ENCODE results near the gene C8B.

Gene C8B

DNA sequence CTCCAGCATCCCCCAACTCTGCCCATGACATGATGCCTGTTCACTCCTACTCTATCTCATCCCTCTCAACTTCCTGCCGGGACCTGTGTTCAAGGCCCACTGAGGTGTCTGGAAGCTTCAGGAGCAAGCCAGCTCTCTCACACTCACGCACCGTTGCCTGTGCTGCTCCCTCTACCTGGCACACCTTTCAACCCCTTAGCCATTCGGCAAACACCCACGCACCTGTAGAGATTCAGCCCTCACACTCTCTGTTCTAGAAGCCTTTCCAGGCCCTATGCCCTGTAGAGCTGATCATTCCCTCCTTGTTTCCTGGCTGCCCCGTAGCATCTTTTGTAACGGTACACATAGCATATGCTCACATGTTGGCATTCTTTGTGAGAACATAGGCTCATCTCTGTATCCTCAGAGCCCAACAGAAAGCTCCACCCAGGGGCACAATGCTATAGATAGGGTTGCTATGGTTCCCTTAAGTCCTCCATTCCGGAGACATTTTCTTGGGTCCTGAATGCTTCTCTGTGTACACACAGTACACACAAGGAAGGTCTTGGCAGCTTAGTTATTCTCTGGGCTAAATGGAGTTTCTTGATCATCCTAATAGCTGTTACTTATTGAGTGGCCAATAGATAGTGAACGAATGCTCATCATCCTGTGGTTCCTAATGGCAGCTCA lies 1.3 kb downstream of the C8B start:
- H3K4me3 ChIP-seq (ENCODE audit: insufficient read depth, low read length, poor library complexity, severe bottlenecking): no peak overlapping the region
- TF ChIP-seq EZH2phosphoT487 (conservative IDR thresholded peaks at IDR 0.05; ENCODE audit: low read length): no peak
- no peak for TF ChIP-seq CTCF (IDR thresholded peaks at IDR 0.05; ENCODE audit: insufficient read depth, low read length, poor library complexity, severe bottlenecking)
- H3K27ac ChIP-seq (ENCODE audit: low read depth, low read length): no peak overlapping the region
- H3F3A ChIP-seq (ENCODE audit: insufficient read depth): no peaks in the 10 kb centered on the region
- H3K9me3 ChIP-seq (ENCODE audit: insufficient read depth, low read length): no peaks in the 10 kb centered on the region
- no peaks in the 10 kb centered on the region for H4K20me1 ChIP-seq (ENCODE audit: low read depth, low read length)
- no peak overlapping the region for H2AFZ ChIP-seq (ENCODE audit: low read depth, low read length, severe bottlenecking)
- H3K79me2 ChIP-seq (ENCODE audit: insufficient read depth, low read length): no peaks in the 10 kb centered on the region
- H3K27me3 ChIP-seq (ENCODE audit: low read length): no peaks in the 10 kb centered on the region
- no peaks in the 10 kb centered on the region for H3K9me2 ChIP-seq (replicated peaks; ENCODE audit: insufficient read depth, low read length)
- no peaks in the 10 kb centered on the region for H3K36me3 ChIP-seq (ENCODE audit: low read length)
- H3K9ac ChIP-seq (ENCODE audit: low read length): no peak overlapping the region
- no peak overlapping the region for H3K4me2 ChIP-seq (ENCODE audit: low read depth, low read length, poor library complexity, severe bottlenecking)

GRCh38 chr1:56963667-56964066 lies 2.1 kb downstream of the C8B start:
- H4K20me1 ChIP-seq (ENCODE audit: low read depth, low read length): no peaks in the 10 kb centered on the region
- no peak overlapping the region for H3K4me2 ChIP-seq (ENCODE audit: low read depth, low read length, poor library complexity, severe bottlenecking)
- TF ChIP-seq CTCF (IDR thresholded peaks at IDR 0.05; ENCODE audit: insufficient read depth, low read length, poor library complexity, severe bottlenecking) (no peak), EZH2phosphoT487 (conservative IDR thresholded peaks at IDR 0.05; ENCODE audit: low read length) (no peak)

DNA sequence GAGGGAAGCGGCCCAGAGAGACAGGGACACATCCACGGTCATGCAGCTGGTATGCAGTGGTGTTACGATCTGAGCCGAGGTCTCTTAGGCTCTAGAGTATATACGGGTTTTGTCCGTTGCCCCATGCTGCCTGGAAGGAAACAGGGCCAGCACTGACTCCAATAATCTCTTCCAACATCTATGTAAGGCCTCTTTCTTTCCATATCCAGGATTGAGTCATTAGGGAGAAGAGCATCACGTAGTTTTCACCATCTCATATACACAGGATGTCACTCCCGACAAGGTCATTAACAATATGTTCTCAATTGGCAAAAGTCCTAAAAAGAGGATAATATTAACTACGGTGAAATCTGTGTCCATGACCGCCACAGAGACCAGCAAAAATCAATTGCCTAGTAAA lies 4.4 kb downstream of the C8B start:
- H3K9me2 ChIP-seq (replicated peaks; ENCODE audit: insufficient read depth, low read length): no peaks in the 10 kb centered on the region
- no peaks in the 10 kb centered on the region for H3K36me3 ChIP-seq (ENCODE audit: low read length)
- H3K27me3 ChIP-seq (ENCODE audit: low read length): no peaks in the 10 kb centered on the region
- no peaks in the 10 kb centered on the region for H3F3A ChIP-seq (ENCODE audit: insufficient read depth)
- H3K9me3 ChIP-seq (ENCODE audit: insufficient read depth, low read length): no peaks in the 10 kb centered on the region
- no peak overlapping the region for H3K4me3 ChIP-seq (ENCODE audit: insufficient read depth, low read length, poor library complexity, severe bottlenecking)
- H2AFZ ChIP-seq (ENCODE audit: low read depth, low read length, severe bottlenecking): no peak overlapping the region
- H3K79me2 ChIP-seq (ENCODE audit: insufficient read depth, low read length): no peaks in the 10 kb centered on the region
- H3K9ac ChIP-seq (ENCODE audit: low read length): no peak overlapping the region
- no peak overlapping the region for H3K27ac ChIP-seq (ENCODE audit: low read depth, low read length)
- no peak overlapping the region for H3K4me2 ChIP-seq (ENCODE audit: low read depth, low read length, poor library complexity, severe bottlenecking)
- no peaks in the 10 kb centered on the region for H4K20me1 ChIP-seq (ENCODE audit: low read depth, low read length)
- TF ChIP-seq CTCF (IDR thresholded peaks at IDR 0.05; ENCODE audit: insufficient read depth, low read length, poor library complexity, severe bottlenecking): no peak
- TF ChIP-seq EZH2phosphoT487 (conservative IDR thresholded peaks at IDR 0.05; ENCODE audit: low read length): no peak

More at GRCh38 chr1:56963667-56964066, 2.1 kb downstream of the C8B start:
- H3K27ac ChIP-seq (ENCODE audit: low read depth, low read length): no peak overlapping the region
- H3K4me3 ChIP-seq (ENCODE audit: insufficient read depth, low read length, poor library complexity, severe bottlenecking): no peak overlapping the region
- H3K27me3 ChIP-seq (ENCODE audit: low read length): no peaks in the 10 kb centered on the region
- no peaks in the 10 kb centered on the region for H3K9me3 ChIP-seq (ENCODE audit: insufficient read depth, low read length)
- no peak overlapping the region for H3K9ac ChIP-seq (ENCODE audit: low read length)
- no peaks in the 10 kb centered on the region for H3K79me2 ChIP-seq (ENCODE audit: insufficient read depth, low read length)
- H3K9me2 ChIP-seq (replicated peaks; ENCODE audit: insufficient read depth, low read length): no peaks in the 10 kb centered on the region
- H3K36me3 ChIP-seq (ENCODE audit: low read length): no peaks in the 10 kb centered on the region
- H2AFZ ChIP-seq (ENCODE audit: low read depth, low read length, severe bottlenecking): no peak overlapping the region
- H3F3A ChIP-seq (ENCODE audit: insufficient read depth): no peaks in the 10 kb centered on the region
